Fibroblast of lung (primary cell): ENCODE data around the gene CDK18. TPM values are rescaled to one million over a fixed set of nuclear protein-coding genes. Genes with fewer than 3 reads are reported as not detected.

Experiments used
- DNase-seq, 2 donors: peaks; one replicate each; pipeline versions ENCODE4 v3.0.0 to v3.0.0-alpha.2; 2010; ENCODE audit warnings: low read depth in 2 of 2
- H2AFZ ChIP-seq: 2 replicates; pipeline ENCODE4 v1.5.1; 2012; ENCODE audit warnings: low read length, control low read depth, inconsistent platforms
- H3K27ac ChIP-seq: 2 replicates; pipeline ENCODE4 v1.5.1; 2011; ENCODE audit warnings: low read length, control low read depth; ENCODE audit not compliant: insufficient read depth
- H3K27me3 ChIP-seq: 2 replicates; pipeline ENCODE4 v1.5.1; 2011; ENCODE audit warnings: mild to moderate bottlenecking, low read length; ENCODE audit not compliant: control insufficient read depth, insufficient read depth
- H3K36me3 ChIP-seq: 2 replicates; pipeline ENCODE4 v1.5.1; 2011; ENCODE audit warnings: low read length; ENCODE audit not compliant: control insufficient read depth, insufficient read depth
- H3K4me1 ChIP-seq: 2 replicates; pipeline ENCODE4 v1.5.1; 2011; ENCODE audit warnings: low read length; ENCODE audit not compliant: control insufficient read depth, insufficient read depth; ENCODE audit errors: extremely low read depth
- H3K4me2 ChIP-seq: 2 replicates; pipeline ENCODE4 v1.5.1; 2011; ENCODE audit warnings: low read length, control low read depth; ENCODE audit not compliant: insufficient read depth; ENCODE audit errors: extremely low read depth
- H3K4me3 ChIP-seq, 4 experiments: fragments of 200-600 bp in 1 of 4; sonication (generic) in 1 of 4; replicated peaks in 1 of 4; 2 replicates each; pipeline ENCODE4 v1.5.1; 2011 to 2016; ENCODE audit warnings: low read length in 4 of 4, low read depth in 3 of 4, mild to moderate bottlenecking in 3 of 4, control low read depth in 2 of 4, inconsistent platforms in 1 of 4, mixed read lengths in 1 of 4; ENCODE audit not compliant: insufficient read depth in 1 of 4; ENCODE audit errors: control extremely low read depth in 1 of 4
- H3K79me2 ChIP-seq: 2 replicates; pipeline ENCODE4 v1.5.1; 2012; ENCODE audit warnings: mild to moderate bottlenecking, low read length, inconsistent platforms; ENCODE audit not compliant: control insufficient read depth, insufficient read depth
- H3K9ac ChIP-seq: 2 replicates; pipeline ENCODE4 v1.5.1; 2011; ENCODE audit warnings: mild to moderate bottlenecking, low read length, control low read depth; ENCODE audit not compliant: insufficient read depth
- H3K9me3 ChIP-seq: 2 replicates; pipeline ENCODE4 v1.5.1; 2012; ENCODE audit warnings: low read depth, low read length; ENCODE audit not compliant: control insufficient read depth, insufficient read depth
- H4K20me1 ChIP-seq: 2 replicates; pipeline ENCODE4 v1.5.1; 2011; ENCODE audit warnings: low read length; ENCODE audit not compliant: control insufficient read depth, insufficient read depth; ENCODE audit errors: extremely low read depth
- CTCF ChIP-seq, 2 donors: IDR thresholded peaks in 1 of 2; conservative IDR thresholded peaks in 1 of 2; 1 replicate in 1 of 2; 2 replicates in 1 of 2; pipeline ENCODE4 v1.5.1; 2011 to 2012; ENCODE audit warnings: low read length in 2 of 2, control low read depth in 1 of 2, inconsistent platforms in 1 of 2, low read depth in 1 of 2, mild to moderate bottlenecking in 1 of 2
- EZH2 ChIP-seq: IDR thresholded peaks from 2 replicates; pipeline ENCODE4 v1.5.1; 2012; ENCODE audit warnings: low read length, control low read depth, mild to moderate bottlenecking; ENCODE audit errors: missing control alignments
- polyA plus RNA-seq, 2 donors: library from polyadenylated mRNA; depleted of rRNA in 1 of 2; stranded (reverse) in 1 of 2; unstranded in 1 of 2; fragments of >200 nt; gene quantifications; 2 replicates each; pipeline ENCODE4 v1.2.1, GENCODE V29; 2011 to 2012; ENCODE audit warnings: missing spikeins in 1 of 2
- total RNA-seq: library from RNA; depleted of rRNA; stranded (reverse); fragments of >200 nt; gene quantifications from 2 replicates; pipeline ENCODE4 v1.2.1, GENCODE V29; 2014

CDK18 gene
- total and polyA plus RNA-seq, 2 donors (not counting 1 experiment from before 2014, with no cell fraction given): 0.33 to 2.1 TPM

- Histone ChIP-seq H3K4me3 (no peak overlapping the region), H3K4me1 (no peaks in the 10 kb centered on the region), H3K4me2 (no peak overlapping the region), H3K9ac (no peak overlapping the region), H3K79me2 (no peaks in the 10 kb centered on the region), H3K27ac (no peak overlapping the region), H3K36me3 (no peaks in the 10 kb centered on the region), H4K20me1 (no peaks in the 10 kb centered on the region), H2AFZ (no peak overlapping the region), H3K27me3 (peaks cover 61% of the 10 kb centered on the region), H3K9me3 (no peaks in the 10 kb centered on the region)
- DNase-seq: no peak
- TF ChIP-seq CTCF (conservative IDR thresholded peaks at IDR 0.05 in 1 of 2, IDR thresholded peaks at IDR 0.05 in 1 of 2; ENCODE audit: low read depth in 1 of 2, low read length in 2 of 2) (no peak), EZH2 (peak; percentile 95)
Observed at GRCh38 chr1:205456383-205456867, 48.0 kb upstream of the CDK18 start.

- Histone ChIP-seq H3K4me1 (no peaks in the 10 kb centered on the region), H3K36me3 (no peaks in the 10 kb centered on the region), H3K4me2 (no peak overlapping the region), H3K4me3 (no peak overlapping the region), H3K9ac (no peak overlapping the region), H3K79me2 (no peaks in the 10 kb centered on the region), H4K20me1 (no peaks in the 10 kb centered on the region), H3K9me3 (no peaks in the 10 kb centered on the region), H2AFZ (no peak overlapping the region), H3K27ac (no peak overlapping the region), H3K27me3 (peaks cover 59% of the 10 kb centered on the region)
- no peak for DNase-seq
- TF ChIP-seq CTCF (conservative IDR thresholded peaks at IDR 0.05 in 1 of 2, IDR thresholded peaks at IDR 0.05 in 1 of 2; ENCODE audit: low read depth in 1 of 2, low read length in 2 of 2) (no peak), EZH2 (no peak)
Observed at GRCh38 chr1:205456868-205457745, 47.4 kb upstream of the CDK18 start.

- peak; percentile 58 to 63 for DNase-seq
- no peak overlapping the region for H3K4me2 ChIP-seq
- no peak overlapping the region for H3K27ac ChIP-seq
Observed at GRCh38 chr1:205458777-205459566, 45.5 kb upstream of the CDK18 start.

More at GRCh38 chr1:205458777-205459566, 45.5 kb upstream of the CDK18 start:
- TF ChIP-seq EZH2 (peak; percentile 4), CTCF (conservative IDR thresholded peaks at IDR 0.05 in 1 of 2, IDR thresholded peaks at IDR 0.05 in 1 of 2; ENCODE audit: low read depth in 1 of 2, low read length in 2 of 2) (no peak)
- Histone ChIP-seq H3K79me2 (no peaks in the 10 kb centered on the region), H3K9ac (no peak overlapping the region), H3K4me3 (no peak overlapping the region), H3K27me3 (peaks cover 48% of the 10 kb centered on the region), H3K9me3 (no peaks in the 10 kb centered on the region), H3K36me3 (no peaks in the 10 kb centered on the region), H3K4me1 (no peaks in the 10 kb centered on the region), H2AFZ (no peak overlapping the region), H4K20me1 (no peaks in the 10 kb centered on the region)
